Measurements from ENCODE around the gene SH2D3C.
A peak's percentile ranks its signal among the peaks of the same experiment; 100 is the strongest.

The SH2D3C gene

DNA sequence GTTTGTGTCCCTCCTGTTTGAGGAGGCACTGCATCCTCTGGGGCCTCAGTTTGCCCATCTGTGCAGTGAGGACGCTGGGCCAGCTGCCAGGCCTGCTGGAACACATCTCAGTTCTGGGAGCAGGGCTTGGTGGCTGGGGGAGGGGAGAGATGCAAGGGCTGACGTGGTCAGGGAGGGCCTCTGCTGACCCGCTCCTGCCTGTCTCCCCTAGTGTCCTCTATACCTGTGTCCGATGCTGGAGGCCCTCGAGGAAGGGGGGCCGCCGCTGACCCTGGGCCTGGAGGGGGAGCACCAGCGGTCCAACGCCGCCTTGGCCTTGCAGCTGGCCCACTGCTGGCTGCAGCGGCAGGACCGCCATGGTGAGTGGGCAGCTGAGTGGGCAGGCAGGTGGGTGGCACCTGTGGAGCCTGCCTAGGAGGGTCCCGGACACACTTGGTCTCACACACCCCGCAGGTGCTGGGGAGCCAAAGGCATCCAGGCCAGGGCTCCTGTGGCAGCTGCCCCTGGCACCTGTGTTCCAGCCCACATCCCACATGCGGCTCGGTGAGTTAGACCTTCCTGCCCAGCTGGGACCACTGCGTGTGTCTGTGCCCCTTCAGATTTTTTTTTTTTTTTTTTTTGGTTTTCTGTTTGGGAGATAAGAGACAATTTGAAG is 30.0 kb upstream of the SH2D3C start:
- no peak for DNase-seq

DNA sequence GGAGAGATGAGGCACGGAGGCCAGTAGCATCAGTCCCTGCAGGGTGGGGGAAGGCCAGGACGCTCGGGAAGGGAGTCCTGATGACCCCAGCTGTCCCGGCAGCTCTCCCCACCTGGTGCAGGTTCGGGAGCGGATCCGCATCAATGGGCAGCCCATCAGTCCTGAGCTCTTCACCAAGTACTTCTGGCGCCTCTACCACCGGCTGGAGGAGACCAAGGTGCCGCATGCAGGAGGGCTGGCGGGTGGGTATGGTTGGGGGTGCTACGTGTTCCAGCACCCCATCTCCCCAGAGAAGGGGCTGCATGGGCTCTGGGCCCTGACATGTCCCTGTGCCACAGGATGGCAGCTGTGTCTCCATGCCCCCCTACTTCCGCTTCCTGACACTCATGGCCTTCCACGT is 28.4 kb upstream of the SH2D3C start:
- DNase-seq: no peak

DNA sequence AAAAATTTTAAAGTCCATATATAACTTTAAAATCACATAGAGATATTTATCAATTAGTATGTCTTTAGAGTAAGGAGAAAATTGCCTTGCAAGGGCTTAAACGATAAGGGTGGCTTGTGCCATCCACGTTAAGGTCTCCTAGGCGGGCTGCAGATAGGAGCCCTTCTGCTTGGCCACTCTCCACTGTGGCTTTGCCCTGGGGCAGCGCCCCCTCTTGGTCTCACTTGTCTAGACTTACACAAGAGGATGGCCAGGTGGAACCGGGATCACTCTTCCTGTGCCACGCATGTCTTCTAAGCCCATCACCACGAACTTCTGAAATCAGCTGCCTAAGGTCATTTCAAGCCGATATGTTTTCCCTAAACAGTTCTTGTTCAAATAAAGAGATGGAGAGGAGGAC is 27.2 kb upstream of the SH2D3C start:
- peak; percentile 82 for DNase-seq

DNA sequence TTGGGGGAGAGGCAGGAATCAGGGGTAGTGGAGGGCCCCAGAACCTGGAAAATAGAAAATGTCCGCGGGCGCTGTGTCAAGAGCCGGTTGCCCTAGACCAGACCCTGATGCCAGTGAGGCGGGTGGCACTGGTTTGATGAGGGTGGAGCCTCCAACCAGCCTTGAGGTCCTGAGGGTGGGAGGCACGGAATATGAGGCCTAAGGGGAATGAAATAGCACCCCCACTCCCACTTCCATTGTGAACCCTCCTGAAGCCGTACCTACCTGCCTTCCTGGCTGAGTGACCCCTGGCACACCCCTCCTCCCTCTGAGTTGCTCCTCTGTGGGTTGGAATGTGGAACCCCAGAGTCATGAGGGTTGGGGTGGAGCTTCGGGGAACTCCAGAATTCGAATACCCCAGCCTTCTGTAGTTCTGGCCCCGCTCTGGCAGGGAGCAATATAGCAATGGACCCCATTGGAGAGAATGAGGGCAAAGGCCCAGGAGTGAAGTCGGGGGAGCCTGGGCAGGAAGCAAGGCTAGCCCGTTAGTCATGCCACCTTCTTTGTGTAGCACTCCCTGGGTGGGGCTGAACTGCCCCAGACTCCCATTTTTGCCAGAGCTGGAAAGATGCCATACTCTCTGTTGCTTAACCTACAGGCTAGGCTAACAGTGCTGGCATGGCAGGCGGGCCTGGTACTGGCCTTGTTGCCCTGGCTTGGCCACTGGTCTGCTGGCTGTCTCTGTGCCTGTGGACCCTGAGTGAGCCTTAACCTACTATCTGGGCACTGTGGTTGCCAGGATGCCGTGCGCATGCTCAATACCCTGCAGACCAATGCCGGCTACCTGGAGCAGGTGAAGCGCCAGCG is 25.3 kb upstream of the SH2D3C start:
- DNase-seq: no peak

DNA sequence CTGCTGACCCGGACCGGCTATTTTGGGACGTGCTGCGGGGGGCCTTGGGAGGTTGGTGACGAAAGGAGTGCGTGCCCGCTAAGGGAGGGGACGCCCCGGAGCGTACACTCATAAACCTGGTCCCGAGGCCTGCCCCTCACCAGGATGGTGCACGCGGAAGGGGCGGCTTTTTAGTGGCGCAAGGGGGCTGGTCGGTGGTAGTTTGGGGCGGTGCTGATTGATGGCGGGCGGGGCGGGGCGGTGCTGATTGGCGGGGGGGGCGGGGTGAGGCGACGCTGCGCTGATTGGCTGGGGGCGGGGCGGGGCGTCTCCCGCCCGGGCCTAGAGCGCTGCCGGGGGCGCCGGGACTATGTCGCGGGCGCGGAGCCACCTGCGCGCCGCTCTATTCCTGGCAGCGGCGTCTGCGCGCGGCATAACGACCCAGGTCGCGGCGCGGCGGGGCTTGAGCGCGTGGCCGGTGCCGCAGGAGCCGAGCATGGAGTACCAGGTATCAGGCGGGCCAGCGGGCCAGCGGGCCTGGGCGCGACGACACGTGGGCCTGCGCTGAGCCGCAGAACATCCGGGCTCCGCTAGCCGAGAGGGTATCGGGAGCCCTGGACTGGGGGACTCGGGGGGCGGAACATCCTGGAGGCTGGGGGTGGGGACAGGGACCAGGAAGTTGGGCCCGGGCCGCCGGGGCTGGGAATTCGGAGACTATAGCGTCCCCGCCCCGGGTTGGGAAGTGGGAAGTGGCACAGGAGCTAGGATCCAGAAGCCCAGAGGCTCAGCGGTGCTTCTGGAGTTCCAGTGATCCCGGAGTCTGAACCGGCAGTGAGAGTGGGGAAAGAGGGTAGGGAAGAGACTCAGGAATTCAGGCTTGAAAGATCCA is 24.3 kb upstream of the SH2D3C start, which contains the start of gene FPGS:
TSS of gene FPGS (plus strand) at position 307 of the 868 bp plus-strand sequence. CDS start at position 350, 43 bp downstream.
- DNase-seq: peak; percentile 94

DNA sequence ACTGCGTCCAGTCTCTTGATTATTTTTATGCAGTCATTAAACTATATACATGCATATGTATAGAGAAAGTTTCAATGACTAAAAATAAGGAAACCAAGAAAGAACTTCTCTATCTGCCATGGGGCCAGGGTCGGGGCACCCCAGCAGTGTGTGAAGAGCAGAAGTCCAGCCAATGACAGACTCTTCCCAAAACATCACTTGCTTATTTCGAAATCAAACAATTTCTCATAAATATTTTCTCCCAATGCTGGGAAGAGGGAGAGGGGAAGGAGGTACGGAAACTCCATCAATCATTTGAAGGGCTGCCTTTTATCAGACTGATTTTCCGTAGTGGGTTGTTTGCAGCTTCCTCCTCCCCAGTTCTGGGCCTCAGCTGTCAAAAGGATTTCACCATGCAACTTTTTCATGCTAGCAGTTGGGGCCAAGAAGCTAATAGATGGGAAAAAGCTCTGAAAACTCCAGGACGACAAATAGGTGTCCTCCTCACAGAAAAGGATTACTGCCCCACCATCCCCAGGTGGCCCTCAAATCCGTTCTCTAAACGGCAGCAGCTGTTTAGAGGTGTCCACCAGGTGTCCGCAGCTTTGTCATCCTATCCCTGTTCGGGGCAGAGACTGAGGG is 23.6 kb upstream of the SH2D3C start:
- DNase-seq: peak; percentile 48

DNA sequence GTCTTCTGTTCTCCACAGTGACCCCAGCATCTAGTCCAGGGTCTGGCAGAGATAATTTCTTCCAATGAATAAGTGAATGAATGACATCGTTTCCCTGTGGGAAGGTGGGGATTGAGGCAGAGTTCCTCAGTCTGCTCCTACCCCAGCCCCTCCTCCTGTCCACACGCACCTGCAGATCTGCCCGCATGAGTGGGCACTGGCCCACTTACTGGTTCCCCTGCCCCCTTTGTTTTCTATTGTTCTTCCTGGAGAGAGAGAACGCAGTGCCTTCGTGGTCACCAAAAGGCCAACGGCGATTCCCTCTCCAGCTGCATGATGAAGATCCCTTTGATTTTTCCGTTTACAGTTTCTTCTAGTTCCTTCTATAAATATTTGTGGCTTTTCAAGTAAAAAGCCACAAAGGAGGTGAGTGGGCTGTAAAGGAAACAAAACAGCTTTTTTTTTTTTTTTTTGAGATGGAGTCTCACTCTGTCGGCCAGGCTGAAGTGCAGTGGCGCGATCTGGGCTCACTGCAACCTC is 18.4 kb upstream of the SH2D3C start:
- DNase-seq: no peak

DNA sequence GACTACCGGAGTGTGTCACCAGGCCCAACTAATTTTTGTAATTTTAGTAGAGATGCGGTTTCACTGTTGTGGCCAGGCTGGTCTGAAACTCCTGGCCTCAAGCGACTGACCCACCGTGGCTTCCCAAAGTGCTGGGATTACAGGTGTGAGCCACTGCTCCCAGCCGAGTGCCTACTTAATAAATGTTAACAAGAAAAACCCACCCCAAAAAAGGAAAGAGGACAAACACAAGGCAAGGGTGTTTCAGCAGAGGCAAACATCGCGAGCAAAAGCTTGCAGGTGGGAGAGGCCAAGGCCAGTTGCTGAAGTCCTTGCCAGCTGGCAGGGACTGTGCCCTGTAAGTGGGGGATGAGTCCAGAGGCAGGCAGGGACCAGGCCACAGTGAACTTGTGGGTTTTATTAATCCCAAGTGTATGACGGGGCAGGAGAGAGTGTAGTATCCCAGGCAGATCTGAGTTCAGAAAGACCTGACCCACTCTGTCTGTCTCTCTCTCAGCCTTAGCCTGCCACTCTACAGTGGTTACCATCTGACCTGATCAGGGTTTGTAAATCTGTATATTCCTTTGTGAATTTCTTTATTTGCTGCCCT is 17.9 kb upstream of the SH2D3C start:
- no peak for DNase-seq

DNA sequence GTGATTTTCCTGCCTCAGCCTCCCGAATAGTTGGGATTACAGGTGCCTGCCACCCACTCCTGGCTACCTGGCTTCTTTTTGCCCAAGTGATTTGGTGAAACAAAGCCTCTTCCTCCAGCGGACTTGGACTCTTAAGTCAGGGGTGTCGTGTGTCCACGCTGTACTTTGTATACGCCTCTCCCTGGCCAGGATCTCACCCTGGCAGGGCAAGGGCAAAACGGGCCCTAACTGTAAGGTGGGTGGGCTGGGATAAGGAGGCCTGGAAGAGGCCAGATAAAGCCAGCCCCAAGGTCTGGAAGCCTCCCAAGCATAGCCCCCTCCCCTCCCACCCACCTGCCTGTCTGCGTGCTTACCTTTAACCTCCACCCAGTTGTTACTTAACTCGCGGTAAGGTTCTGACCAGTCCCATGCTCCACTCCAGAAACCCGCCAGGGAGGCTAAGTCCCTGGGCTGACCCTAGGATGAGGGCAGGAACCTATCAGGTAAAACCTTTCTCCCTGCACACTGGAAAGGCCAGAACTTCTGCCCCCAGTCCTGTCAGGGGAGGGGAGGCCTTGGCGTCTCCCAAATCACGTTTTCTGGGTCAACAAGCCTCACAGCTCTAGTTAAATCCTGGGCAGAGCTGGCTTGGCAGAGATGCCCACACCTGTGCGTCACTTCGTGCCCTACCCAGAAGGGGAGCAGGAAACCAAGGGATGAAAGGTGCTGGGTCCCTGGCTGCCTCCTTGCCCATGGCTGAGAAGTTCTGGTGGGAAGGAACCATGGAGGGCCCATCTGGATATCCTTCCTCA is 15.7 kb upstream of the SH2D3C start:
- no peak for DNase-seq

DNA sequence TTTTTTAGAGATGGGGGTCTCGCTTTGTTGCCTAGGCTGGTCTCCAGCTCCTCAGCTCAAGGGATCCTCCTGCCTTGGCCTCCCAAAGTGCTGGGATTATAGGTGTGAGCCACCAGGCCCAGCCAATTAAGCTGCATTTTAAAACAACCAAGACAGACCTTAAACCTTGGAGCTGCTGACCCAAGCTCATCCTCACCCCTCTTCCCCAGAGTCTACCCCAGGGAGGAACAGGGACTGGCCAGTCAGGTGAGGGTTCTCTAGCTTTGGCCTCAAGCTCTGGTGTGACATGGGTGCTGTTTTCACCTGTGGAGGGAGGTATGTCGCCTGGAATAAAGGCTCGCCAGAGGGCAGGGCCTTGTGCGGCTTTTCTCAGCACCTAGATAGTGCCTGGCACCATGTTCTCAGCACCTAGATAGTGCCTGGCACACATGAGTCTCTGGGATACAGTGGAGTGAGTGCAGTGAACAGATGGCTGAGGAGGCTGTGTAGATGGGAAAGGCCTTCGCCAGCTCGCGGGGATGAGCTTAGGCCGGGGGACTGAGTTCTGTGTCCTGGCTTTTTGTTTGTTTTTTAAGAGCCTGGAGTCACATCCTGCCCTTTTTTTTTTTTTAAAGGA is 14.7 kb upstream of the SH2D3C start:
- DNase-seq: no peak

DNA sequence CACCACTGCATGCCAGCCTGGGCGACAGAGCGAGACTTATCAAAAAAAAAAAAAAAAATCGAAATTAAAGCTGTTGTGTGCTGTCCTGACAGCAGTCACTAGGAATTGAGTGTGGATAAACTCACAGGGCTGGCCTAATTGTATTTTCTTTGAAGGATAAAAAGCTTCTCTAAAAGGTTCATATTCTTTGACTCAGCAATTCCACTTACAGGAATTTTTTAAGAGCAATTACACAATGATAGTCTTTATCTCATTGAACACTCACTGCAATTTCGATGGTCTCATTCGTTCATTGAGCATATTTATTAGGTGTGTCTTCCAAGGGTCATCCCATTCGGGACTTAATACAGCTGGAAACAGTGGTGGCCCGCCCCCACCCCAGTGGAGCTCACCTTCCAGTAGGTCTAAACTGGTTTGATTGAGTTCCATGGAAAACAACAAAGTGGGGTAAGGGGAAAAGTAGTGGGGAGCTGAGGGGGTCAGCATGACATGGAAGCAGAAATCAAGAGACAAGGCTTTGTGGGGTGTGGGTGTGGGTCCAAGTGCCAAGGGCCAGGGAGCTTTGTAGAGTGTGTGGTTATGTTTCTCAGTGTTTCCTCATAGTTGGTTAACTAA is 14.1 kb upstream of the SH2D3C start:
- DNase-seq: no peak

DNA sequence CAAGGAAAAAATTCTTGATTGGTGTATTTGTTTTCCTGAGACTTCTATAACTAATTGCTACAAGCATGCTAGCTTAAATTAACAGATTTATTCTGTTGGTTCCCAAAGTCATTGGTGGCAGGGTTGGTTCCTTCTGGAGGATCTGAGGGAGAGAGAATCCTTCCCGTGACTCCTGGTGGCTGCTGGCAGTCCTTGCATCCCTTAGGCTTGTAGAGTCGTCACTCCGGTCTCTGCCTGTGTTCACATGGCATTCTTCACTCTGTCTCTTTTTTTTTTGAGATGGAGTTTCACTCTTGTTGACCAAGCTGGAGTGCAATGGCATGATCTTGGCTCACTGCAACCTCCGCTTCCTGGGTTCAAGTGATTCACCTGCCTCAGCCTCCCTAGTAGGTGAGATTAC is 12.6 kb upstream of the SH2D3C start:
- DNase-seq: no peak

DNA sequence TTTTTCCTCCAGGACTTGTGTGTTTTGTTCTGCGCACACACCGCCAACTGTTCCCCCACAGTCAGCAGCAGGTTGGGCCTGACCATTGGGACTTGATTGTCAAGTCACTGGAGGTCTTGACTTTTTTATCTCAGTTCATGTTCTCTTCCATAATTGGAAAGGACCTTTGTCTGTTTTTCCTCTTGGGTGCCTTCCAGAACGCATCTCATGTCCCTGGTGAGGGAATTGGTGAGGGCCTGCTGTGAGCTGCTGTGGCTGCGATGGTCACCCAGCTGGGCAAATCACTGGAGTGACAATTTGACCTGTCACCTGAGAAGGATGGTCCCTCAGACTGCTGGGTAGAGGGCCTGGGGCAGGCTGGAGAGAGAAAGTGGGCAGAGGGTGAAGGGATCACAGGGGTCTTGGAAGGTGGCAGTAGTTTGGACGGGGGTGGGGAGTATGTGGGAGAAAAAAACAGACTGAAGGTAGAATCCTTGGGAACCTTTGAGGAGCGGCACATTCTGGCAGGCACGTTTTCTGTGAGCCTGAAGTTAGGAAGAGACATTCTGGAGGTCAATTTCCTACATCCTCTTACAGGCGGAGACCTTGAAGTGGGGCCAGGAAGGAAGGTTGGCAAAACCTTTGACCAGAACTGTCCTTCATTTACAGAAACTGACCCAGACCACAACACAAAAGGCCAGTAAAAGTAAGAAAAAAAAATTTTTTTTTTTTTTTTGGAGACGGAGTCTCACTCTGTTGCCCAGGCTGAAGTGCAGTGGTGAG is 11.8 kb upstream of the SH2D3C start:
- no peak for DNase-seq

DNA sequence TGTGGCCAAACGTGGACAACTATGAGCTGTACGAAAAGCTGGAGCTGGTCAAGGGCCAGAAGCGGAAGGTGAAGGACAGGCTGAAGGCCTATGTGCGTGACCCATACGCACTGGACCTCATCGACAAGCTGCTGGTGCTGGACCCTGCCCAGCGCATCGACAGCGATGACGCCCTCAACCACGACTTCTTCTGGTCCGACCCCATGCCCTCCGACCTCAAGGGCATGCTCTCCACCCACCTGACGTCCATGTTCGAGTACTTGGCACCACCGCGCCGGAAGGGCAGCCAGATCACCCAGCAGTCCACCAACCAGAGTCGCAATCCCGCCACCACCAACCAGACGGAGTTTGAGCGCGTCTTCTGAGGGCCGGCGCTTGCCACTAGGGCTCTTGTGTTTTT is 10.7 kb upstream of the SH2D3C start:
- no peak for DNase-seq

DNA sequence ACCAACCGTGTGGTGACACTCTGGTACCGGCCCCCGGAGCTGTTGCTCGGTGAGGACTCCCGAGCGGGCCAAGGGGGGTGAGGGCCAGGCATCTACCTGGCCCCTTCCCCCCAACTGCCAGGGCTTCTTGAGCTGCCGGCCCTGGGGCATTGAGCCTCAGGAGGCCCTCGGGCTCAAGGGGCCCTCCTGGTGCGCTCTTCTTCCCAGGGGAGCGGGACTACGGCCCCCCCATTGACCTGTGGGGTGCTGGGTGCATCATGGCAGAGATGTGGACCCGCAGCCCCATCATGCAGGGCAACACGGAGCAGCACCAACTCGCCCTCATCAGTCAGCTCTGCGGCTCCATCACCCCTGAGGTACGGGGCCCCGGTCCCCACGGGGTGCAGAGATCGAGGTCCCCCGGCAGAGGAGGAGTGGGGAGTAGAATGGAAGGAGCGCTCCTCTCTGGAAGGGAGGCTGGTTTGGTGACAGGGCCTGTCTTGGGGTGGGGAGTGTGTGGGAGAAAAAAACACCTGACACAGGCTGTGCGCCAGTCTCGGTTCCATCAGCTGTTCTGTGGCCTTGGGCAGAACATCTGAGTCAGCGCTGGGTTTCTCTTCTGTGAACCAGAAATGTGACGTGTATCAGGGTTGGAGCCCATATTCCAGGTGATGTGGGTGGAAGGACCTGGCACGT is 10.0 kb upstream of the SH2D3C start:
- no peak for DNase-seq

DNA sequence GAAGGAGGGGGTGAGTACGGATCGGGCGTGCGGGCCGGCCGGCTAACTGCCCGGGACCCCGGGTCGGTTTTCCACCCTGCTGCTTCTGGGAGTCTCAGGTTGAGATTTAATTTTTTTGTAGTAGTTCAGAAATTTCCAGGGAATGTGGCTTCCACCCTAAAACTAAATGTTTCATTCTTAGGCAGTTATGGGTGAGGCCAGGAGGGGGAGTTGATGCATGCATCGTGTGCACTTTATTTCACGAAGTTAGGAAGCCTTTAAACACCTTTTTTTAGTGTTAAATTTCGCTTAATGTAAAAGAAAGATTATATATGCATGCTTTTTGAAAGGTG is 8.3 kb upstream of the SH2D3C start:
- no peak for DNase-seq

DNA sequence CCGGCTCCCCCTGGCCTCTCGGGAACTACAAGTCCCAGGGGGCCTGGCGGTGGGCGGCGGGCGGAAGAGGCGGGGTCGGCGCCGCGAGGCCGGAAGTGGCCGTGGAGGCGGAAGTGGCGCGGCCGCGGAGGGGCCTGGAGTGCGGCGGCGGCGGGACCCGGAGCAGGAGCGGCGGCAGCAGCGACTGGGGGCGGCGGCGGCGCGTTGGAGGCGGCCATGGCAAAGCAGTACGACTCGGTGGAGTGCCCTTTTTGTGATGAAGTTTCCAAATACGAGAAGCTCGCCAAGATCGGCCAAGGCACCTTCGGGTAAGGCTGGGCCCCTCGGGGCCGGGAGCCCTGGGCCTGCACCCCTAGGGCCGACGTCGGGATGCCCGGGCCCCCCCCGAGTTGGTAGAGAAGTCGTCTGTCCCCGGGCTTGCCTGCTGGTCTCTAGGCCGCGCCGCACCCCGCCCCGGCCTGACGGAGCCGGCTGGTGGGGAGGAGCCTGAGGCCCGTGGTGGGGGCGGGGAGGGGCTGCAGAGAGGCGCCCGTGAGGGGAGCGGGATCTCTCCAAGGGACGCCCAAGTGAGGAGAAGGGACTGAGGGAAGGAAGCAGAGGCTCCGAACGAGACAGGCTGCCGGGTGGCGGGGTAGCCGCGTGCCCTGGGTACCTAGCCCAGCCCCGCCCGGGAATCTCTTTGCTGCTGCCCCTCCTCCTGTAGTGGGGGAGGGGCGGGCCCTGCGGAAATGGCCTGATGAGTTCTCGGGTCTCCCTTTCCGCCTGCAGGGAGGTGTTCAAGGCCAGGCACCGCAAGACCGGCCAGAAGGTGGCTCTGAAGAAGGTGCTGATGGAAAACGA is 7.7 kb upstream of the SH2D3C start, which contains the start of gene CDK9:
TSS of gene CDK9 (plus strand) at position 102 of the 840 bp plus-strand sequence. CDS start at position 217, 115 bp downstream.
- DNase-seq: peak; percentile 95
